ENCODE measurements around the gene KHDRBS1.
"Not testable (repeated sequence)": the region's sequence is repeated elsewhere in the genome, so short reads cannot be mapped to it uniquely, and the experiment has no call there.

KHDRBS1 gene

DNA sequence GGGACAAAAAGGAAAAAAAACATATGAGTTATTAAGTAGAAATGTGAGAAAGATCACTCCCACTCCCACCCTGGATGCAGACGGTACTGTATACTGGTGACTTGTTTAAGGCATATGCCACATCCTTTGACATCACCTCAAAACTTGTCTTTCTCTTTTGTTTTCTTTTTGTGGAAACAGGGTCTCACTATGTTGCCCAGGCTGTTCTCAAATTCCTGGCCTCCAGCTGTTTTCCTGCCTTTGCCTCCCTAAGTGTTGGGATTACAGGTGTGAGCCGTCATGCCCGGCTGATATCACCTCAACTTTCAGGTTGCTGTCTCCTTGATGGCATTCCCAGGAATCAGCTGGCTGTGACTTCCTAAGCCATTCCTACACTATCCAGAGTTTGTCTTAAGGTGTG lies 18.4 kb upstream of the KHDRBS1 start:
- no peak for TF ChIP-seq POLR2A (IDR thresholded peaks at IDR 0.05; ENCODE audit: low read length)
- no peak for DNase-seq

DNA sequence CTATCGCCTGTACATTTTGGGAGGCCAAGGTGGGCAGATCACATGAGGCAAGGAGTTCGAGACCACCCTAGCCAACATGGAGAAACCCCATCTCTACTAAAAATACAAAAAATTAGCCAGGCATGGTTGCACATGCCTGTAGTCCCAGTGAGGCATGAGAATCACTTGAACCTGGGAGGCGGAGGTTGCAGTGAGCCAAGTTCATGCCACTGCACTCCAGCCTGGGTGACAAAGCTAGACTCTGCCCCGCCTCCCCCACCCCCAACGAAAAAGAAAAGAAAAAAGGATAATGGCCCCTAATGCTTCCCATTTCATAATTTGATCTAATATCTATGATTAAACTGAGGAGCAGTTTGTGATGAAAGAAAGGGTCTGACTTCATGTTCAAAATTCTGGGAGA lies 17.5 kb upstream of the KHDRBS1 start:
- not testable (repeated sequence) for DNase-seq

DNA sequence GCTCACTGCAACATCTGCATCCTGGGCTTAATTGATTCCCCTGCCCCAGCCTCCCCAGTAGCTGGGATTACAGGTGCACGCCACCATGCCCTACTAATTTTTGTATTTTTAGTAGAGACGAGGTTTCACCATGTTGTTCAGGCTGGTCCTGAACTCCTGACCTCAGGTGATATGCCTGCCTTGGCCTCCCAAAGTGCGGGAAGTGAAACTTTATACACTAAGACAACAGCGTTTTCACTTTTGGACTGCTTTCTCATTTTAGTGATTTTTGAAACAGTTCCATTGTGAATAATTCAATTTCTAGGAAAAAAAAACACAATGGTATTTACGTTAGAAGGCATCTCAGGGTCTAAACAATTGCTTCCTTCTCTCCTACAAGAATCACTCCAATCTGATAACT lies 11.8 kb upstream of the KHDRBS1 start:
- no peak for TF ChIP-seq GATA1 (IDR thresholded peaks at IDR 0.05; ENCODE audit: low read depth, low read length)
- no peak for DNase-seq

DNA sequence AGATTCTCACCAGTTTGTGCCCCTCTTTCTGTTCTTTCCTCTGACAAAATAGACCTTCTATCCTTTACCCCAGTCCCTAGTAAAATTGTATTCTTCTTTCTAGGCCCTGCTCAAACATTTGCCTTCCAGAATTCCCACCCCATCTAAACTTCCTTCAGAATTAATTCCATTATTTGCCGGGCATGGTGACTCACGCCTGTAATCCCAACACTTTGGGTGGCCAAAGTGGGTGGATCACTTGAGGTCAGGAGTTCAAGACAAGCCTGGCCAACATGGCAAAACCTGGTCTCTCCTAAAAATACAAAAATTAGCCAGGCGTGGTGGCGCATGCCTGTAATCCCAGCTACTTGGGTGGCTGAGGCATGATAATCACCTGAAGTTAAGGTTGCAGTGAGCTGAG lies 11.4 kb upstream of the KHDRBS1 start:
- not testable (repeated sequence) for DNase-seq

DNA sequence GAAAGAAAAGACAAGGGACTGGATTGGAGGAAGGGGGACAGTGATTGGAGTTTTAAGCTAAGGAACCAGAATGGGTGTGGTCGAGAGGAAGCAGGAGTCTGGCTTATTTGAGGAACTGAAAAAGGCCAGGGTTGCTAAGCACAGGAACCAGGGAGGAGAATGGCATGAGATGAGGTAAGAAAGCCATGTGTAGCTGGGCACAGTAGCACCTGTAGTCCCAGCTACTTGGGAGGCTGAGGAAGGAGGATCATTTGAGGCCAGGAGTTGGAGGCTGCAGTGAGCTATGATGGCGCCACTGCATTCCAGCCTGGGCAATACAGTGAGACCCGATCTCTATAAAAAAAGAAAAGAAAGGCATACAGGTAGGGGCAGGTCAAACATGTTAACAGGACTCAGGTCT lies 8.1 kb upstream of the KHDRBS1 start:
- TF ChIP-seq POLR2A (IDR thresholded peaks at IDR 0.05; ENCODE audit: low read length), result no peak
- TF ChIP-seq GATA1 (IDR thresholded peaks at IDR 0.05; ENCODE audit: low read depth, low read length), result no peak
- no peak for DNase-seq

DNA sequence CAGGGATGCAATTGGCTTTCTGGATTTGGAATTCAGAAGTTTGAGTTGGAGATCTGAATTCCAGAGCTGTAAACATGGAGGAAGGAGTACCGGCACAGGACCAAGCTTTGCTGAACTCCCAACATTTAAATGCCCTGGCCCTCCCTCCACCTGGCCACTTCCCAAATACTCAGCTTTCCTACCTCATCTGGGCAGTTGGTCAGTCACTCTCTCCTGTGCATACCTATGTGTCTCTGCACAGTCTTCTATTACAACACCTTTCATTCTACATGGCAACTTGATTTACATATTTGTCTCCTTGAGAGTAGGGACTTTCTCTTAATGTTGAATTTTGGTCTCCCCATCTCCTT lies 6.1 kb upstream of the KHDRBS1 start:
- DNase-seq, result no peak
- no peak for TF ChIP-seq POLR2A (IDR thresholded peaks at IDR 0.05; ENCODE audit: low read length)
- no peak for TF ChIP-seq GATA1 (IDR thresholded peaks at IDR 0.05; ENCODE audit: low read depth, low read length)

DNA sequence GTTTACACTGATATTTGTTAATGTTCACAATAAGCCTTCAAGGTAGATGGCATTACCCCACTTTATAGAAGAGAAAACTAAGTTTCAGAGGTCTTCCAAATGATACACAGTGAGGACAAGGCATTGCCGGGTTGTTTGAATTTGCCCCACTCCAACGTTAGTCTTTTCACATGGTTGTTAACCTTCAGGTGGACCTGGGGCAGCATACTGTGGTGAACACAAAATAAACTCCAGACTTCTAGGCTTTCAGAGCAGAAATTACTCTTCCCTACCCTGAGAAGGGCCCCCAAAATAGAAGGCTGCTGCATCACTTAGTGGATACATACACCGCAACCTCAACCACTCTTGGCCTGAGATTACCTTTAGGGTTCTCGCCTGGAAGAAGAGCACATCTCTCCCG lies 3.4 kb upstream of the KHDRBS1 start:
- TF ChIP-seq GATA1 (IDR thresholded peaks at IDR 0.05; ENCODE audit: low read depth, low read length), result no peak
- TF ChIP-seq POLR2A (IDR thresholded peaks at IDR 0.05; ENCODE audit: low read length), result no peak
- no peak for DNase-seq

DNA sequence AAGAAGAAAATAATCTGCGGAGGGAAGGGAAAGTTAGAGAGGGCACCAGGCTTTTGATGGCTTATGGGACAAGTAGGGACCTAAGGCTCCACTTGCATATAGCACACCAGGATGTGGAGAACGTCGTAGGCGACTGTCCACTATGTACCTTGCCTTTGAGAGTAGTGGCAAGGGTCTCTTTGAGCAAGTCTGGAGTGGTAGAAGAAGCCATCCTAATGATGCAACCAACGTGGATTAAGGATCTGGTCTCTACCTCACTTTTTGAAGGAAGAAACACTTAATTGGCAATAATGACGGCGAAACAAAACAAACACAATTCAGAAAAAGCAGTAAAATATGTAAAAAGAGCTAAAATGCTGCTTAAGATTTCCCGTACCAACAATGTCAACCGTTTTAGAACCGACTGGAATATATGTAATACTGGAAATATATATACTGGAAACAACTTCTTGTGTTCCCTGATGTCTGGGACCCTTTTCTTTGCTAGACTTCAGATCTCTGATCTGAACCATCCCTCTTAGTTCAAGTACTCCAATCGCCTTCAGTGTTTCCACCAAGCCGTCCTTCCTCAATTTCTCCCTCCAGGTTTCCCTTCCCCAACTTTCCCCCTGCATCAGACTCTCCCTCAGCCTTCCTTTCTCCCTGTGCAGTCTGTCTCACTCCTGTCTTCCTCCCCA lies 821 bp upstream of the KHDRBS1 start:
- peak in 1 of 2 experiments; percentile 22 for DNase-seq
- TF ChIP-seq GATA1 (IDR thresholded peaks at IDR 0.05; ENCODE audit: low read depth, low read length) (no peak), POLR2A (IDR thresholded peaks at IDR 0.05; ENCODE audit: low read length) (no peak)

DNA sequence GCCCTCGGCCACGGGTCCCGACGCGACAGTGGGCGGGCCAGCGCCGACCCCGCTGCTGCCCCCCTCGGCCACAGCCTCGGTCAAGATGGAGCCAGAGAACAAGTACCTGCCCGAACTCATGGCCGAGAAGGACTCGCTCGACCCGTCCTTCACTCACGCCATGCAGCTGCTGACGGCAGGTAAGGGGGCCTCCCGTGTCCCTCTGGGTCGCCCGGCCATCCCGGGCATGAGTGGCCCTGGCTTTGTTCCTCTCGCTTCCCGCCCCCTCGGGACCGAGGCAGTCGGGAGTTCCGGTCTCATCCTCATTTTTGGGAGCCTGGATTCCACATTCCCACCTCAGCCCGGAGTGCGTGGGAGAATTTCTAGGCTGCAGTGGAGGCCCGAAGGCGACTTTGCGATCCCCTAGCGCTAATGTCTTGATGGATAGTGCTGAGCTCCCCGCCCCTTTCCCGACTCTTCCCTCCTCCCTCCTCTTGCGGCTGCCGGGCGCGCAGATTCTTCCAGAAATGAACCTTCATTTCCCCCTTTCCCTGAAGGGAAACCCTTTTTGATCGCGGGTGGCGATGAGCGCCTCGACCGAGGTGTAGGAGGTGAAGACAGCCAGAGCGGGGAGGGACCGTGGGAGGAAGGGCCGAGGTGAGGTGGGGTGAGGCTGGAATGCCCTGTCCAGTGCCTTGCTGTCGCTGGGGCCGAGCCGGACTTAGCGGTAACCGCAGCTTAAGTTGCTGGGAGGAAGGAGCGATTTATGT lies 705 bp downstream of the KHDRBS1 start:
- TF ChIP-seq POLR2A (IDR thresholded peaks at IDR 0.05; ENCODE audit: low read length) (no peak), GATA1 (IDR thresholded peaks at IDR 0.05; ENCODE audit: low read depth, low read length) (no peak)

DNA sequence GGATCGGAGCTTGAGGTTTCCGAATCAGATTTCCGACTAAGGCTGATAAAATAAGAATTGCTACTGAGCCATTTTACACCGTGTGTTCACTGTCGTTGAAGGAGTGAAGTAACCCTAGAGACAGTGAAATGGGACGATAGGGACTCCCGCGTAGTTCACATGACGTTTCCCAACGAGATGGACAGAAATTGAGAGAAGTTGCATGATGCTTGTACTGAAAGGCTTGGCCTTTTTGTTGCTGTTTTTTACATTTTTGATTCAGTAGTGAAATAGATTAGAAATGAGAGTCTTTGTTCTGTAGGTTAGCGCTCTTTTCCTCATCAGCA lies 1.2 kb downstream of the KHDRBS1 start:
- DNase-seq, result peak; percentile 65 to 75
- TF ChIP-seq POLR2A (IDR thresholded peaks at IDR 0.05; ENCODE audit: low read length) (no peak), GATA1 (IDR thresholded peaks at IDR 0.05; ENCODE audit: low read depth, low read length) (no peak)

More for the DNA sequence above, 705 bp downstream of the KHDRBS1 start:
- peak; percentile 65 to 75 for DNase-seq

DNA sequence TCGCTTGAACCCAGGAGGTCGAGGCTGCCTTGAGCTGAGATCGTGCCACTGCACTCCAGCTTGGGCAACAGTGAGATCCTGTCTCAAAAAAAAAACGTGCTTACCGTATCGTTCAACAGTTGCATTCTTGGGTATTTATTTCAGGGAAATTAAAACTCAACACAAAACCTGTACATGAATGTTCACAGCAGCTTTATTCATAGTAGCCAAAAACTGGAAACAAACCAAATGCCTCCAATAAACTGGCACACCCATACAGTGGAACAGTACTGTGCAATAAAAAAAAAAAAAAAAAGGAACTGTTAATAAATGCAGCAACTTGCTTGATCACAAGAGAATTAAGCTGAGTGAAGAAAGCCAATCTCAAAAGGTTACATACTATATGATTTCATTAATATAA lies 6.7 kb downstream of the KHDRBS1 start:
- TF ChIP-seq POLR2A (IDR thresholded peaks at IDR 0.05; ENCODE audit: low read length) (no peak), GATA1 (IDR thresholded peaks at IDR 0.05; ENCODE audit: low read depth, low read length) (no peak)
- DNase-seq, result no peak

DNA sequence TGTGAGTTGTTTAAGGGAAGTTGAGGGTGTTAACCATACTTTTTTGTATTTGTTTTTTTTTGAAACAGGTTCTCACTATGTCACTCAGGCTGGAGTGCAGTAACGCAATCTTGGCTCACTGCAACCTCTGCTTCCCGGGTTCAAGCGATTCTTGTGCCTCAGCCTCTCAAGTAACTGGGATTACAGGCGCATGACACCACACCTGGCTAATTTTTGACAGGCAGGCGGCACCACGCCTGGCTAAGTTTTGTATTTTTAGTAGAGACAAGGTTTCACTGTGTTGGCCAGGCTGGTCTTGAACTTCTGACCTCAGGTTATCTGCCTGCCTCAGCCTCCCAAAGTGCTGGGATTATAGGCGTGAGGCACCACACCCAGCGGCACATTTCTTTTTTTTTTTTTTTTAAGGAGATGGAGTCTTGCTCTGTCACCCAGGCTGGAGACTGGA lies 7.9 kb downstream of the KHDRBS1 start:
- not testable (repeated sequence) for DNase-seq

DNA sequence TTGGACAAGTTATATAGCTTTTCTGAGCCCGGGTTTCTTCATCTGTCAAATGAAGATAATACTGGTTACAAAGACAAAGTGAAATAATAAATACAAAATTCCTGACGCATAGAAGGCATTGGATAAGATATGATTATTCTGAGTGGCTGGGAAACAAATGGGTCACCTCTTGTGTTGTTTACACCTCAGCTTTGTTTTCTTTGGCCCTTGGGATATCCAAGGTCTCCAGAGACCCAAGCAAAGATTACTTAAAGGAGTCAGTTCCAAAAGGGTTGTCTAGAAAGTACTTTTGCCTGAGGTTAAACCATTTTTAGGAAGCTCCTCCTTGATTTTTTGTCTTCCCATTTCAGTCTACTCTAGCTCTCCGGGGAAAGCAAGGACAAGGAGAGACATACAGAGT lies 9.7 kb downstream of the KHDRBS1 start:
- no peak for DNase-seq
- no peak for TF ChIP-seq POLR2A (IDR thresholded peaks at IDR 0.05; ENCODE audit: low read length)
- TF ChIP-seq GATA1 (IDR thresholded peaks at IDR 0.05; ENCODE audit: low read depth, low read length), result no peak

DNA sequence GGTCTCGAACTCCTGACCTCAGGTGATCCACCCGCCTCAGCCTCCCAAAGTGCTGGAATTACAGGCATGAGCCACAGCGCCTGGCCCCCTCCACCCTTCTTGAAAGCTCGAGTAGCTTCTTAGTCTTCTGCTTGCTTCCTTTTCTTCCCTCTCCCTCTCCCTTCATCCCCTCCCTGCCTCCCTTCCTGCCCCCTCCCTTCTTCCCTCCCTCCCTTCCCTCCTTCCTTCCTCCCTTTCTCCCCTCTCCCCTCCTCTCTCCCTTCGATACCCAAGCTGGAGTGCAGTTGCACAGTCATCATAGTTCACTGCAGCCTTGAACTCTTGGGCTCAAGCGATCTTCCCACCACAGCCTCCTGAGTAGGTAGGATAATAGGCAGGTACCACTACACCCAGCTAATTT lies 11.8 kb downstream of the KHDRBS1 start:
- no peak for DNase-seq
- TF ChIP-seq POLR2A (IDR thresholded peaks at IDR 0.05; ENCODE audit: low read length) (no peak), GATA1 (IDR thresholded peaks at IDR 0.05; ENCODE audit: low read depth, low read length) (no peak)

DNA sequence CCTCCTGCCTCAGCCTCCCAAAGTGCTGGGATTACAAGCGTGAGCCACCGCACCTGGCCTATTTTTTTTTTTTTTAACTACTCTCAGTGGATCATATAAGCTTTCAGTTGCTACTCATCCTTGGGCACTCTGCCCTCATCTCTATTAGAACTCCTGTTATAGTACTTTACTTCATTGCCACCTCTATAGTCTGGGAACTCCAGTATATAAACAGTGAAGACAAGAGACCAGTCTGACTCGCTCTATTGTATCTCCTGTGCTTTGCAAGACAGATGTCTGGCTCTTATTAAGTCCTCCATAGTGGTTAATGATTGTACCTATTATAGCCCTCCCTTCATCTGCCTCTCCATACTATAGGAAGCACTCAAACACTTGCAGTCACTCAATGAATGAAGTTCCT lies 15.1 kb downstream of the KHDRBS1 start:
- no peak for DNase-seq
- TF ChIP-seq POLR2A (IDR thresholded peaks at IDR 0.05; ENCODE audit: low read length) (no peak), GATA1 (IDR thresholded peaks at IDR 0.05; ENCODE audit: low read depth, low read length) (no peak)

Measured in erythroblast (primary cell).